Stomach (tissue), 4 donors: ENCODE results near the gene FHL1.

Source experiments
- CTCF ChIP-seq, 7 experiments: fragments of 450-650 bp in 4 of 7; fragments of 200-600 bp in 3 of 7; sonication (generic) in 3 of 7; IDR thresholded peaks; one replicate each; pipeline ENCODE4 v1.5.1; 2016 to 2019; ENCODE audit warnings: antibody characterized with exemption in 7 of 7, control low read depth in 2 of 7, mild to moderate bottlenecking in 1 of 7
- POLR2A ChIP-seq, 4 donors: fragments of 450-650 bp; IDR thresholded peaks; one replicate each; pipeline ENCODE4 v1.6.1; 2016; ENCODE audit warnings: antibody characterized with exemption in 4 of 4, control low read depth in 2 of 4, mild to moderate bottlenecking in 1 of 4, moderate library complexity in 1 of 4
- POLR2AphosphoS5 ChIP-seq, 3 donors: sonication (generic); formaldehyde crosslinking; IDR thresholded peaks; one replicate each; pipeline ENCODE4 v1.6.1; 2016; ENCODE audit warnings: antibody characterized with exemption in 3 of 3

- TF ChIP-seq CTCF (IDR thresholded peaks at IDR 0.05) (no peak), POLR2AphosphoS5 (IDR thresholded peaks at IDR 0.05) (no peak), POLR2A (IDR thresholded peaks at IDR 0.05) (no peak)
Measured at GRCh38 chrX:136220540-136220939, 73.2 kb downstream of the FHL1 start.
